ENCODE measurements around the gene ZNF606. TPM values are rescaled to one million over a fixed set of nuclear protein-coding genes. Genes with fewer than 3 reads are reported as not detected.
A peak's percentile ranks its signal among the peaks of the same experiment; 100 is the strongest.

Gene ZNF606
- total RNA-seq, 1 donor from 2014 or later = 39.1 TPM

DNA sequence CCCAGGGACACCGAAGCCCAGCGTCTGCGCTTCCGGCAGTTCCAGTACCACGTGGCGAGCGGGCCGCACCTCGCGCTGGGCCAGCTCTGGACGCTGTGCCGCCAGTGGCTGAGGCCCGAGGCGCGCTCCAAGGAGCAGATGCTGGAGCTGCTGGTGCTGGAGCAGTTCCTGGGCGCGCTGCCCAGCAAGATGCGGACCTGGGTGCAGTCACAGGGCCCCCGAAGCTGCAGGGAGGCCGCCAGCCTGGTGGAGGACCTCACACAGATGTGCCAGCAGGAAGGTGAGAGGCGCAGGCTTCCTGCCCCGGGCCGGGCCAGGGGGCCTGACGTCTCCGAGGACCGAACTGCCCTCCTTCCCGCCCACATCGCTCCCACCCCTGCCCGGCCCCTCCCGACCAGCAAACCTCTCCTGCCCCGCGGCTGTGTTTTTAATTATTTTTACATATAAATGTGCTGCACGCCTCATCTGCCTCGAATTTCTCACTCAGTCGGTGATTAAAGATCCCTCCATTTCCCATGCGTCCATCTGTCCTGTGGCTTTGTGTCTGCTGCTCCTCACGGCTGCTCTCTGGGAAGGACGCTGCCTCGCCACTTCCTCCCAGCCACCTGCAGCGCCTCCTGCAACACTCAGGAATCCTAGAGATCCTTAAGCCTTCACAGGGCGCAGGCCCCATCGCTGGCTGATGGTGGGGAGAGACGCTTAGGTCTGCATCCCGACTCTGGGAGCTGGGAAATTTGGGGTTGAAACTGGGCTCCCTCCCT lies 35.5 kb upstream of the ZNF606 start:
- no peak for DNase-seq (ENCODE audit: extremely low spot score, unreplicated experiment)
- Mint-ChIP-seq H3K36me3 (peaks cover 9% of the 10 kb centered on the region), H3K27ac (no peak overlapping the region), H3K9me3 (peaks cover 6% of the 10 kb centered on the region), H3K4me1 (ENCODE audit: unreplicated experiment) (peaks cover 3% of the 10 kb centered on the region), H3K27me3 (no peaks in the 10 kb centered on the region), H3K4me3 (peak overlapping the region; percentile 61)
- TF ChIP-seq, protein P1, sequence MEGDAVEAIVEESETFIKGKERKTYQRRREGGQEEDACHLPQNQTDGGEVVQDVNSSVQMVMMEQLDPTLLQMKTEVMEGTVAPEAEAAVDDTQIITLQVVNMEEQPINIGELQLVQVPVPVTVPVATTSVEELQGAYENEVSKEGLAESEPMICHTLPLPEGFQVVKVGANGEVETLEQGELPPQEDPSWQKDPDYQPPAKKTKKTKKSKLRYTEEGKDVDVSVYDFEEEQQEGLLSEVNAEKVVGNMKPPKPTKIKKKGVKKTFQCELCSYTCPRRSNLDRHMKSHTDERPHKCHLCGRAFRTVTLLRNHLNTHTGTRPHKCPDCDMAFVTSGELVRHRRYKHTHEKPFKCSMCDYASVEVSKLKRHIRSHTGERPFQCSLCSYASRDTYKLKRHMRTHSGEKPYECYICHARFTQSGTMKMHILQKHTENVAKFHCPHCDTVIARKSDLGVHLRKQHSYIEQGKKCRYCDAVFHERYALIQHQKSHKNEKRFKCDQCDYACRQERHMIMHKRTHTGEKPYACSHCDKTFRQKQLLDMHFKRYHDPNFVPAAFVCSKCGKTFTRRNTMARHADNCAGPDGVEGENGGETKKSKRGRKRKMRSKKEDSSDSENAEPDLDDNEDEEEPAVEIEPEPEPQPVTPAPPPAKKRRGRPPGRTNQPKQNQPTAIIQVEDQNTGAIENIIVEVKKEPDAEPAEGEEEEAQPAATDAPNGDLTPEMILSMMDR (conservative IDR thresholded peaks at IDR 0.05) = no peak

- peaks cover 6% of the 10 kb centered on the region for H3K9me3 Mint-ChIP-seq
- peak overlapping the region; percentile 57 for H3K4me3 Mint-ChIP-seq
- TF ChIP-seq, protein P1 (conservative IDR thresholded peaks at IDR 0.05) = no peak
- no peak for DNase-seq (ENCODE audit: extremely low spot score, unreplicated experiment)
- H3K4me1 Mint-ChIP-seq (ENCODE audit: unreplicated experiment) = peaks cover 3% of the 10 kb centered on the region
- H3K36me3 Mint-ChIP-seq = peaks cover 9% of the 10 kb centered on the region
- no peaks in the 10 kb centered on the region for H3K27me3 Mint-ChIP-seq
- H3K27ac Mint-ChIP-seq = no peak overlapping the region
Measured at GRCh38 chr19:58035863-58036262, 33.2 kb upstream of the ZNF606 start.

DNA sequence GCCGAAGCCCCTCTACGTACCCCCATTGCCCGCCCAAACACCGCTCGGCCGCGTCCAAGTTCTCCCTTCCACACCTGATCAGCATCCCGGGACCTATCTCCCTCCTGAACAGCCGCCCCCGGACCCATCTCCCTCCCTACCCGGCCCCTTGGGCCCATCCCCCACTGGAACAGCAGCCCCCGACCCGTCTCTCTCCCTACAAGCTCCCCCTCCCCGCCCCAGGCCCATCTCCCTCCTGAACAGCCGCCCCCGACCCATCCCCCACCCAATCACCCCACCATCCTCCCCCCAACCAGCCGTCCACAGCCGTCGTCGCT lies 31.8 kb upstream of the ZNF606 start:
- DNase-seq (ENCODE audit: extremely low spot score, unreplicated experiment) = no peak
- Mint-ChIP-seq H3K9me3 (peaks cover 6% of the 10 kb centered on the region), H3K27me3 (no peaks in the 10 kb centered on the region), H3K36me3 (peaks cover 9% of the 10 kb centered on the region), H3K4me1 (ENCODE audit: unreplicated experiment) (peaks cover 3% of the 10 kb centered on the region), H3K27ac (no peak overlapping the region), H3K4me3 (peak overlapping the region; percentile 84)
- TF ChIP-seq, protein P1 (conservative IDR thresholded peaks at IDR 0.05) = no peak

- peak; percentile 87 for DNase-seq (ENCODE audit: extremely low spot score, unreplicated experiment)
- Mint-ChIP-seq H3K27me3 (no peaks in the 10 kb centered on the region), H3K9me3 (peaks cover 6% of the 10 kb centered on the region), H3K36me3 (peaks cover 9% of the 10 kb centered on the region), H3K27ac (peak within 1 kb of the TSS; percentile 69), H3K4me1 (ENCODE audit: unreplicated experiment) (peaks cover 3% of the 10 kb centered on the region), H3K4me3 (peak within 1 kb of the TSS; percentile 84)
- TF ChIP-seq, protein P1 (conservative IDR thresholded peaks at IDR 0.05) = no peak
Measured at GRCh38 chr19:58033741-58034476, 31.3 kb upstream of the ZNF606 start, which contains the start of gene ZSCAN1. TSS of gene ZSCAN1 (plus strand) at chr19:58034025. CDS start at chr19:58037837, 3,812 bp downstream.

- DNase-seq (ENCODE audit: extremely low spot score, unreplicated experiment) = no peak
- Mint-ChIP-seq H3K27me3 (no peaks in the 10 kb centered on the region), H3K4me1 (ENCODE audit: unreplicated experiment) (no peaks in the 10 kb centered on the region), H3K9me3 (peaks cover 5% of the 10 kb centered on the region), H3K27ac (no peak overlapping the region), H3K4me3 (no peak overlapping the region), H3K36me3 (no peaks in the 10 kb centered on the region)
- TF ChIP-seq, protein P1 (conservative IDR thresholded peaks at IDR 0.05) = no peak
Measured at GRCh38 chr19:58024661-58025060, 22.0 kb upstream of the ZNF606 start.
